PC-3 (cell line): ENCODE data around the gene DEK. TPM values are rescaled to one million over a fixed set of nuclear protein-coding genes. Genes with fewer than 3 reads are reported as not detected.

ENCODE experiments used
- ATAC-seq: fragments of 200-7000 bp; cut with Tn5 transposase; 2 replicates; pipeline ENCODE4 v1.9.1; 2020; ENCODE audit warnings: mild to moderate bottlenecking, moderate library complexity
- BruUV-seq: library from RNA; stranded (reverse); fragments of 400-500 nt; replicated peaks from 2 replicates; lab custom pipeline; 2021; lab: Mats Ljungman, UMichigan
- CTCF ChIA-PET: fragments of 300-600 bp; sonication (Branson Sonifier 250); formaldehyde crosslinking; loops from one replicate; lab custom pipeline; 2022; ENCODE audit warnings: antibody characterized with exemption; lab: Charles Lee
- POLR2A ChIA-PET: fragments of 300-600 bp; sonication (Branson Sonifier 250); formaldehyde crosslinking; loops from one replicate; lab custom pipeline; 2022; ENCODE audit warnings: antibody characterized with exemption; ENCODE audit not compliant: unreplicated experiment; lab: Charles Lee
- DNase-seq: peaks from one replicate; pipeline ENCODE4 v3.0.0-alpha.2; 2015
- H2AFZ ChIP-seq: fragments of 300-600 bp; sonication (generic); 2 replicates; pipeline ENCODE4 v1.6.0; 2016; ENCODE audit warnings: antibody characterized with exemption, low read length
- H3F3A ChIP-seq: fragments of 300-600 bp; sonication (generic); one replicate; pipeline ENCODE4 v1.6.0; 2017; ENCODE audit warnings: antibody characterized with exemption, low read length, control low read depth, mild to moderate bottlenecking; ENCODE audit not compliant: unreplicated experiment
- H3K27ac ChIP-seq: fragments of 300-600 bp; sonication (generic); 2 replicates; pipeline ENCODE4 v1.5.1; 2016; ENCODE audit warnings: mild to moderate bottlenecking, low read length
- H3K27me3 ChIP-seq: fragments of 300-600 bp; sonication (generic); 2 replicates; pipeline ENCODE4 v1.6.1; 2016; ENCODE audit warnings: low read length, mixed read lengths
- H3K36me3 ChIP-seq: fragments of 300-600 bp; sonication (generic); 2 replicates; pipeline ENCODE4 v1.6.1; 2016; ENCODE audit warnings: low read depth, mixed run types, low read length, mixed read lengths
- H3K4me1 ChIP-seq: fragments of 300-600 bp; sonication (generic); 2 replicates; pipeline ENCODE4 v1.5.1; 2016; ENCODE audit warnings: low read length; ENCODE audit not compliant: insufficient read depth
- H3K4me2 ChIP-seq: fragments of 300-600 bp; sonication (generic); 2 replicates; pipeline ENCODE4 v1.6.0; 2016; ENCODE audit warnings: low read length
- H3K4me3 ChIP-seq: fragments of 300-600 bp; sonication (generic); 2 replicates; pipeline ENCODE4 v1.5.1; 2016; ENCODE audit warnings: mild to moderate bottlenecking, low read length, mixed read lengths
- H3K79me2 ChIP-seq: fragments of 300-600 bp; sonication (generic); 2 replicates; pipeline ENCODE4 v1.6.1; 2017; ENCODE audit warnings: low read length, mixed read lengths
- H3K9ac ChIP-seq: fragments of 300-600 bp; sonication (generic); 2 replicates; pipeline ENCODE4 v1.6.0; 2016; ENCODE audit warnings: mild to moderate bottlenecking, low read length
- H3K9me2 ChIP-seq: fragments of 300-600 bp; sonication (generic); replicated peaks from 2 replicates; pipeline ENCODE4 v1.6.1; 2016; ENCODE audit warnings: mixed run types, low read length, mixed read lengths
- H3K9me3 ChIP-seq: fragments of 300-600 bp; sonication (generic); 2 replicates; pipeline ENCODE4 v1.6.1; 2016; ENCODE audit warnings: low read length, mixed read lengths
- H4K20me1 ChIP-seq: fragments of 300-600 bp; sonication (generic); 2 replicates; pipeline ENCODE4 v1.6.1; 2016; ENCODE audit warnings: low read length, mixed read lengths
- CTCF ChIP-seq: fragments of 300-600 bp; sonication (generic); conservative IDR thresholded peaks from 2 replicates; pipeline ENCODE4 v1.5.1; 2017; ENCODE audit warnings: antibody characterized with exemption, low read depth, mild to moderate bottlenecking, low read length
- EZH2 ChIP-seq: fragments of 300-600 bp; sonication (generic); IDR thresholded peaks from one replicate; pipeline ENCODE4 v1.6.1; 2017; ENCODE audit warnings: antibody characterized with exemption, mild to moderate bottlenecking, low read length; ENCODE audit not compliant: unreplicated experiment
- EZH2phosphoT487 ChIP-seq: fragments of 300-600 bp; sonication (generic); IDR thresholded peaks from 2 replicates; pipeline ENCODE4 v1.6.1; 2018; ENCODE audit warnings: mild to moderate bottlenecking, antibody characterized with exemption, low read length, borderline replicate concordance
- intact Hi-C: fragments of 100-400 bp; cut with micrococcal nuclease; formaldehyde crosslinking; loops from 2 replicates; pipeline ENCODE4 v1.9.0; 2023
- total RNA-seq: library from RNA; depleted of rRNA; stranded (reverse); fragments of >200 nt; gene quantifications from 2 replicates; pipeline ENCODE4 v1.2.3, GENCODE V29; 2014

Gene DEK
- total RNA-seq, 1 experiment from 2014 or later: 155 TPM

GRCh38 chr6:18221288-18221615 lies 43.1 kb downstream of the DEK start:
- Histone ChIP-seq H3K4me3 (no peak overlapping the region), H4K20me1 (no peaks in the 10 kb centered on the region), H3K9me2 (no peaks in the 10 kb centered on the region), H3F3A (no peaks in the 10 kb centered on the region), H2AFZ (no peak overlapping the region), H3K27me3 (no peaks in the 10 kb centered on the region), H3K79me2 (no peaks in the 10 kb centered on the region), H3K36me3 (peaks cover 43% of the 10 kb centered on the region), H3K4me1 (peaks cover 9% of the 10 kb centered on the region), H3K9ac (no peak overlapping the region), H3K4me2 (no peak overlapping the region), H3K27ac (no peak overlapping the region), H3K9me3 (no peaks in the 10 kb centered on the region)
- CTCF ChIA-PET: no interaction called here
- intact Hi-C loops: no loop called here
- ATAC-seq (no peak), DNase-seq (no peak)
- POLR2A ChIA-PET: interaction anchor here (0.7 kb wide), 1 partner anchor 81 kb away, joined by 13 read pairs; no protein-coding TSS in a partner anchor
- TF ChIP-seq CTCF (no peak), EZH2 (no peak), EZH2phosphoT487 (no peak)
- no TSS peak for BruUV-seq

- Histone ChIP-seq H3K9me2 (no peaks in the 10 kb centered on the region), H3K4me1 (peaks cover 15% of the 10 kb centered on the region), H2AFZ (no peak overlapping the region), H3F3A (no peaks in the 10 kb centered on the region), H3K4me3 (no peak overlapping the region), H3K36me3 (peaks cover 26% of the 10 kb centered on the region), H3K4me2 (no peak overlapping the region), H3K9ac (no peak overlapping the region), H3K9me3 (no peaks in the 10 kb centered on the region), H3K27ac (no peak overlapping the region), H4K20me1 (no peaks in the 10 kb centered on the region), H3K79me2 (no peaks in the 10 kb centered on the region), H3K27me3 (no peaks in the 10 kb centered on the region)
- BruUV-seq: no TSS peak
- intact Hi-C loops: loop anchor here (5.0 kb wide), 1 partner anchor 42 kb away; no protein-coding TSS in a partner anchor
- no peak for TF ChIP-seq EZH2phosphoT487
- TF ChIP-seq CTCF: no peak
- TF ChIP-seq EZH2: no peak
- ChIA-PET CTCF (no interaction called here), POLR2A (no interaction called here)
- DNase-seq: no peak
- no peak for ATAC-seq
Measured at GRCh38 chr6:18219591-18219990, 44.7 kb downstream of the DEK start.

- no peak overlapping the region for H3K4me2 ChIP-seq
- CTCF ChIA-PET: no interaction called here
- H3K9ac ChIP-seq: no peak overlapping the region
- TF ChIP-seq EZH2phosphoT487 (no peak), EZH2 (no peak), CTCF (no peak)
- H3K4me3 ChIP-seq: no peak overlapping the region
- H3F3A ChIP-seq: no peaks in the 10 kb centered on the region
- ATAC-seq (no peak), DNase-seq (no peak)
- H3K27ac ChIP-seq: no peak overlapping the region
- no peaks in the 10 kb centered on the region for H3K27me3 ChIP-seq
- H3K4me1 ChIP-seq: peaks cover 15% of the 10 kb centered on the region
- no TSS peak for BruUV-seq
- H3K79me2 ChIP-seq: no peaks in the 10 kb centered on the region
- no peaks in the 10 kb centered on the region for H3K9me2 ChIP-seq
- intact Hi-C loops: loop anchor here (5.0 kb wide), 1 partner anchor 41 kb away; no protein-coding TSS in a partner anchor
- no peaks in the 10 kb centered on the region for H4K20me1 ChIP-seq
- POLR2A ChIA-PET: no interaction called here
- H3K36me3 ChIP-seq: peaks cover 16% of the 10 kb centered on the region
- no peaks in the 10 kb centered on the region for H3K9me3 ChIP-seq
- H2AFZ ChIP-seq: no peak overlapping the region
Measured at GRCh38 chr6:18218233-18218632, 46.1 kb downstream of the DEK start.
